SK-N-MC (cell line): ENCODE data around the gene SSBP1.

Source experiments
- EZH2 ChIP-seq: fragments of 200-600 bp; sonication (generic); IDR thresholded peaks from one replicate; pipeline ENCODE4 v1.6.1; 2017; ENCODE audit warnings: antibody characterized with exemption
- POLR2AphosphoS5 ChIP-seq: IDR thresholded peaks from 2 replicates; pipeline ENCODE4 v1.6.1; 2012; ENCODE audit warnings: mild to moderate bottlenecking, low read depth, low read length, borderline replicate concordance

- no peak for TF ChIP-seq POLR2AphosphoS5
- no peak for TF ChIP-seq EZH2
Observed at GRCh38 chr7:141742229-141742628, 4.1 kb downstream of the SSBP1 start.
